ENCODE measurements around the gene KRT2.

DNA sequence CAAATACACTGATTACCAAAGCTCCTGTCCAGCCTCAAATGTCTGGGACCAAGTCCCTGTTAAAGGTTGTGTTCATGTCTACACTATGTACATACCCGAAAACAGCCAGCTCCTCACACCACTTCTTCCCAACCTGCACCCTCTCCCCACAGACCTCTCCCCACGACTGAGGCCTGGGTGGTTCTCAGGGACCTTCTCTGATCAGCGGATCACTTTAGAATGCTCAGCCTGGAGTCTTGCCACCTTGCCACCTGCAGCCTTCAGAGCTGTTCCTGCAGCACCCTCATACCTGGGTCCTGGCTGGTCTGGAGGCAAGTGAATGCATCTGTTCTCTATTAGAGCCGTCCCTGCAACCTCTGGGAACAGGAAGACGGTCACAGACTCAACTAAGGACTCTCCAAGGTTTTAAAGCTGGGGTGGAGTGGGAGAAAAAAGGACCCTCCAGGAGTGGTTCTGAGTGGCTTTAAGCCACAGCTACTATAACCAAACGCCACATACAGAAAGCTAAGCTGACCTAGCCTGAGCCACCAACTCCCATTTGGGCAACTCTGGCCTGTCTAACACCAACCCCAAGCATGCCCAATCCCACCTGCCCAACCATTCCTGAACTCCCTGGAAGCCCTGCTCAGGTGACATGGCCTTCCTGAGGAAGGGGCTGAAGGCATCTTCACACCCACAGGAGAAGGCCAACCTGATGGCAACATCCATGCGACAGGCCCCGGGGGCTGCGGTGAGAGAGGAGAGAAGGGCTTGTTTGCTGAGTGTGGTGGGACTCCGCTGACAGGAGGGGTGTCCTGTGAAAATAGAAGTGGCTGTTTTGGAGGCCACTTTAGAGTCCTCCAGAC, 8.6 kb downstream of the KRT2 start:
- TF ChIP-seq CTCF (IDR thresholded peaks at IDR 0.05; ENCODE audit: poor library complexity) (no peak), EZH2phosphoT487 (IDR thresholded peaks at IDR 0.05; ENCODE audit: low read depth, severe bottlenecking, unreplicated experiment) (no peak)

Measured in hepatocyte (in vitro differentiated cells).